Skin epidermis (tissue), 12 donors: ENCODE data around the gene PTPRJ.
"Not testable (repeated sequence)": the region's sequence is repeated elsewhere in the genome, so short reads cannot be mapped to it uniquely, and the experiment has no call there.

Experiments used
- H3K27ac ChIP-seq, 21 experiments: fragments of 200-600 bp; sonication (generic) in 11 of 21; one replicate each; pipeline ENCODE4 v1.5.0; 2020; ENCODE audit warnings: mild to moderate bottlenecking in 3 of 21, inconsistent platforms in 2 of 21, moderate library complexity in 2 of 21
- H3K4me3 ChIP-seq, 7 experiments: fragments of 200-600 bp; sonication (generic) in 2 of 7; one replicate each; pipeline ENCODE4 v1.5.0; 2020; ENCODE audit warnings: inconsistent platforms in 2 of 7, mild to moderate bottlenecking in 2 of 7, moderate library complexity in 1 of 7

The PTPRJ gene

GRCh38 chr11:47980088-47980906 is at the start of gene PTPRJ:
Gene PTPRJ (plus strand): TSS chr11:47980559. CDS start chr11:47980913, 354 bp downstream.
- Histone ChIP-seq H3K4me3 (peak within 1 kb of the TSS; percentile 65 to 95 (median 77)), H3K27ac (peak within 1 kb of the TSS; percentile 70 to 94 (median 86))

GRCh38 chr11:47932544-47932943 is 47.8 kb upstream of the PTPRJ start:
- Histone ChIP-seq H3K27ac (peak overlapping the region in 1 of 21 experiments; percentile 8), H3K4me3 (no peak overlapping the region)

- H3K27ac ChIP-seq, H3K4me3 ChIP-seq: not testable (repeated sequence)
Measured at GRCh38 chr11:47933797-47934196, 46.6 kb upstream of the PTPRJ start.

GRCh38 chr11:47938791-47939560 is 41.4 kb upstream of the PTPRJ start:
- Histone ChIP-seq H3K4me3 (no peak overlapping the region), H3K27ac (no peak overlapping the region)

GRCh38 chr11:47940904-47941649 is 39.3 kb upstream of the PTPRJ start:
- Histone ChIP-seq H3K4me3 (no peak overlapping the region), H3K27ac (no peak overlapping the region)

- H3K27ac ChIP-seq = no peak overlapping the region
- no peak overlapping the region for H3K4me3 ChIP-seq
Measured at GRCh38 chr11:47941907-47942558, 38.3 kb upstream of the PTPRJ start.

- no peak overlapping the region for H3K27ac ChIP-seq
- H3K4me3 ChIP-seq = no peak overlapping the region
Measured at GRCh38 chr11:47943721-47944586, 36.4 kb upstream of the PTPRJ start.

GRCh38 chr11:47944632-47945031 is 35.7 kb upstream of the PTPRJ start:
- no peak overlapping the region for H3K4me3 ChIP-seq
- H3K27ac ChIP-seq = no peak overlapping the region

GRCh38 chr11:47946682-47947559 is 33.4 kb upstream of the PTPRJ start:
- Histone ChIP-seq H3K4me3 (no peak overlapping the region), H3K27ac (peak overlapping the region in 4 of 21 experiments; percentile 21 to 50 (median 36))

GRCh38 chr11:47948137-47948536 is 32.2 kb upstream of the PTPRJ start:
- Histone ChIP-seq H3K4me3 (no peak overlapping the region), H3K27ac (no peak overlapping the region)

GRCh38 chr11:47949001-47949675 is 31.2 kb upstream of the PTPRJ start:
- not testable (repeated sequence) for H3K4me3 ChIP-seq, H3K27ac ChIP-seq

GRCh38 chr11:47950396-47950795 is 30.0 kb upstream of the PTPRJ start:
- Histone ChIP-seq H3K27ac (peak overlapping the region in 4 of 21 experiments; percentile 18 to 63 (median 28)), H3K4me3 (no peak overlapping the region)

GRCh38 chr11:47951504-47951903 is 28.9 kb upstream of the PTPRJ start:
- H3K27ac ChIP-seq, H3K4me3 ChIP-seq: not testable (repeated sequence)

GRCh38 chr11:47955061-47955755 is 25.2 kb upstream of the PTPRJ start:
- Histone ChIP-seq H3K4me3 (no peak overlapping the region), H3K27ac (no peak overlapping the region)

GRCh38 chr11:47960015-47960414 is 20.3 kb upstream of the PTPRJ start:
- Histone ChIP-seq H3K27ac (no peak overlapping the region), H3K4me3 (no peak overlapping the region)

GRCh38 chr11:47961383-47961782 is 19.0 kb upstream of the PTPRJ start:
- no peak overlapping the region for H3K4me3 ChIP-seq
- no peak overlapping the region for H3K27ac ChIP-seq

- H3K4me3 ChIP-seq = no peak overlapping the region
- H3K27ac ChIP-seq = no peak overlapping the region
Measured at GRCh38 chr11:47964546-47964945, 15.8 kb upstream of the PTPRJ start.
